A549 (cell line): ENCODE results near the gene EIF3B.
"Not testable (repeated sequence)": the region's sequence is repeated elsewhere in the genome, so short reads cannot be mapped to it uniquely, and the experiment has no call there.

Experiments
- CBX8 ChIP-seq: fragments of 200-600 bp; sonication (generic); IDR thresholded peaks from 2 replicates; pipeline ENCODE4 v1.6.1; 2016
- CHD4 ChIP-seq: fragments of 200-600 bp; sonication (generic); IDR thresholded peaks from 2 replicates; pipeline ENCODE4 v1.6.1; 2016; ENCODE audit warnings: antibody characterized with exemption, mild to moderate bottlenecking, borderline replicate concordance
- CTCF ChIP-seq: fragments of >200 bp; sonication (Bioruptor Twin); formaldehyde crosslinking; IDR thresholded peaks from 3 replicates; pipeline ENCODE4 v1.5.1; 2016
- FOSL2 ChIP-seq, 2 experiments: fragments of 450-650 bp in 1 of 2; fragments of >200 bp in 1 of 2; sonication (Bioruptor Twin) in 1 of 2; formaldehyde crosslinking; IDR thresholded peaks; 2 replicates each; pipeline versions ENCODE4 v1.5.0 to v1.6.1; 2016 to 2020; ENCODE audit warnings: mild to moderate bottlenecking in 1 of 2, moderate library complexity in 1 of 2
- HMGXB4 ChIP-seq: fragments of 250-450 bp; sonication (Bioruptor Pico); IDR thresholded peaks from 2 replicates; pipeline ENCODE4 v1.5.0; 2021; ENCODE audit warnings: mild to moderate bottlenecking, moderate library complexity, borderline replicate concordance
- JUN ChIP-seq, 2 experiments: fragments of >200 bp; sonication (Bioruptor Twin); formaldehyde crosslinking; IDR thresholded peaks; 2 replicates in 1 of 2; 3 replicates in 1 of 2; pipeline ENCODE4 v1.6.1; 2016 to 2017
- MAX ChIP-seq: IDR thresholded peaks from 2 replicates; pipeline ENCODE4 v1.6.1; 2012
- MAZ ChIP-seq: fragments of 150-350 bp; IDR thresholded peaks from 2 replicates; pipeline ENCODE4 v1.6.1; 2014; ENCODE audit warnings: antibody characterized with exemption, low read depth, low read length, borderline replicate concordance
- MYC ChIP-seq: IDR thresholded peaks from 2 replicates; pipeline ENCODE4 v1.6.1; 2012; ENCODE audit warnings: mild to moderate bottlenecking, inconsistent platforms, low read length, improper control_type of control experiment, borderline replicate concordance
- ZFP36 ChIP-seq: fragments of 450-650 bp; IDR thresholded peaks from 2 replicates; pipeline ENCODE4 v1.6.1; 2014; ENCODE audit warnings: borderline replicate concordance; ENCODE audit not compliant: partially characterized antibody

- not testable (repeated sequence) for TF ChIP-seq FOSL2 (IDR thresholded peaks at IDR 0.05); FOSL2 (CRISPR knock-in tag; IDR thresholded peaks at IDR 0.05); CHD4; CTCF; MAX; MAZ; JUN (IDR thresholded peaks at IDR 0.05); MYC; ZFP36; HMGXB4 (CRISPR knock-in tag); CBX8
Observed at GRCh38 chr7:2377492-2377891, 22.9 kb downstream of the EIF3B start.
